H9 (cell line): ENCODE measurements around the gene INHBB. TPM values are rescaled to one million over a fixed set of nuclear protein-coding genes. Genes with fewer than 3 reads are reported as not detected.

Experiments
- DNase-seq: peaks from one replicate; pipeline ENCODE4 v3.0.0-alpha.2; 2017
- H2AFZ ChIP-seq: one replicate; pipeline ENCODE4 v1.6.1; 2013; ENCODE audit warnings: mild to moderate bottlenecking, low read length, control low read depth, moderate library complexity
- H2AK5ac ChIP-seq: 2 replicates; pipeline ENCODE4 v1.6.1; 2013; ENCODE audit warnings: low read length, control low read depth, mixed read lengths; ENCODE audit not compliant: insufficient read length
- H2BK120ac ChIP-seq: one replicate; pipeline ENCODE4 v1.6.1; 2013; ENCODE audit warnings: low read depth, mild to moderate bottlenecking, low read length, control low read depth, inconsistent platforms; ENCODE audit not compliant: poor library complexity, severe bottlenecking
- H2BK12ac ChIP-seq: 2 replicates; pipeline ENCODE4 v1.6.1; 2013; ENCODE audit warnings: low read length, control low read depth, mixed read lengths, low read depth; ENCODE audit not compliant: insufficient read length
- H2BK15ac ChIP-seq: 2 replicates; pipeline ENCODE4 v1.6.1; 2013; ENCODE audit warnings: low read depth, low read length, control low read depth
- H2BK20ac ChIP-seq: one replicate; pipeline ENCODE4 v1.6.1; 2013; ENCODE audit warnings: low read depth, mild to moderate bottlenecking, low read length, control low read depth, inconsistent platforms; ENCODE audit not compliant: poor library complexity, severe bottlenecking
- H2BK5ac ChIP-seq: 2 replicates; pipeline ENCODE4 v1.6.1; 2013; ENCODE audit warnings: low read length, control low read depth, mixed read lengths; ENCODE audit not compliant: insufficient read length
- H3K14ac ChIP-seq: 2 replicates; pipeline ENCODE4 v1.6.1; 2013; ENCODE audit warnings: low read length, control low read depth; ENCODE audit not compliant: insufficient read depth
- H3K18ac ChIP-seq: 2 replicates; pipeline ENCODE4 v1.6.1; 2013; ENCODE audit warnings: low read depth, mild to moderate bottlenecking, mixed read lengths, low read length, control low read depth; ENCODE audit not compliant: insufficient read length
- H3K23ac ChIP-seq: 2 replicates; pipeline ENCODE4 v1.6.1; 2013; ENCODE audit warnings: low read length, control low read depth, mixed read lengths, low read depth; ENCODE audit not compliant: insufficient read length
- H3K23me2 ChIP-seq: 2 replicates; pipeline ENCODE4 v1.6.1; 2013; ENCODE audit warnings: low read depth, mild to moderate bottlenecking, mixed read lengths, low read length, control low read depth; ENCODE audit not compliant: insufficient read length, poor library complexity, severe bottlenecking
- H3K27ac ChIP-seq: 2 replicates; pipeline ENCODE4 v1.5.1; 2013; ENCODE audit warnings: low read length, control low read depth, mixed read lengths, low read depth; ENCODE audit not compliant: insufficient read length
- H3K27me3 ChIP-seq: 2 replicates; pipeline ENCODE4 v1.6.1; 2013; ENCODE audit warnings: low read length, control low read depth, inconsistent platforms; ENCODE audit not compliant: insufficient read depth
- H3K4ac ChIP-seq: 2 replicates; pipeline ENCODE4 v1.6.1; 2013; ENCODE audit warnings: low read depth, mild to moderate bottlenecking, control low read depth, inconsistent platforms, low read length, moderate library complexity
- H3K4me1 ChIP-seq: 2 replicates; pipeline ENCODE4 v1.6.1; 2013; ENCODE audit warnings: low read length, control low read depth, inconsistent platforms; ENCODE audit not compliant: insufficient read depth
- H3K4me2 ChIP-seq: 2 replicates; pipeline ENCODE4 v1.6.1; 2013; ENCODE audit warnings: low read length, control low read depth, mixed read lengths; ENCODE audit not compliant: insufficient read length, insufficient read depth
- H3K56ac ChIP-seq: 2 replicates; pipeline ENCODE4 v1.6.1; 2013; ENCODE audit warnings: low read depth, mild to moderate bottlenecking, mixed read lengths, low read length, control low read depth; ENCODE audit not compliant: insufficient read length
- H3K79me1 ChIP-seq: 2 replicates; pipeline ENCODE4 v1.6.1; 2013; ENCODE audit warnings: low read depth, mild to moderate bottlenecking, moderate library complexity, low read length, control low read depth, inconsistent platforms; ENCODE audit not compliant: insufficient read depth, poor library complexity, severe bottlenecking
- H3K79me2 ChIP-seq: 2 replicates; pipeline ENCODE4 v1.6.1; 2013; ENCODE audit warnings: low read length, control low read depth, inconsistent platforms; ENCODE audit not compliant: insufficient read depth
- H3K9ac ChIP-seq: 2 replicates; pipeline ENCODE4 v1.6.1; 2013; ENCODE audit warnings: low read length, control low read depth, mixed read lengths; ENCODE audit not compliant: insufficient read length; ENCODE audit errors: extremely low read depth
- H3K9me3 ChIP-seq: one replicate; pipeline ENCODE4 v1.6.1; 2013; ENCODE audit warnings: low read depth, low read length, inconsistent platforms; ENCODE audit not compliant: control insufficient read depth
- H3T11ph ChIP-seq: one replicate; pipeline ENCODE4 v1.6.1; 2013; ENCODE audit warnings: mild to moderate bottlenecking, low read length, control low read depth, inconsistent platforms
- H4K20me1 ChIP-seq: one replicate; pipeline ENCODE4 v1.6.1; 2013; ENCODE audit not compliant: control insufficient read depth, insufficient read length, insufficient read depth
- H4K5ac ChIP-seq: 2 replicates; pipeline ENCODE4 v1.6.1; 2013; ENCODE audit warnings: low read depth, mild to moderate bottlenecking, mixed read lengths, low read length, control low read depth; ENCODE audit not compliant: insufficient read length
- H4K8ac ChIP-seq: replicated peaks from 2 replicates; pipeline ENCODE4 v1.6.1; 2013; ENCODE audit warnings: low read length, control low read depth, mixed read lengths, low read depth; ENCODE audit not compliant: insufficient read length
- H4K91ac ChIP-seq: 2 replicates; pipeline ENCODE4 v1.6.1; 2013; ENCODE audit warnings: low read depth, mild to moderate bottlenecking, moderate library complexity, mixed read lengths, low read length, control low read depth; ENCODE audit not compliant: insufficient read length
- H3K27ac Mint-ChIP-seq, 3 experiments: 2 replicates in 2 of 3; 3 replicates in 1 of 3; pipeline ENCODE4 v1.8.0; 2020 to 2021; ENCODE audit warnings: mixed read lengths in 3 of 3, mild to moderate bottlenecking in 1 of 3, moderate library complexity in 1 of 3
- H3K27me3 Mint-ChIP-seq: 2 replicates; pipeline ENCODE4 v1.8.0; 2021; ENCODE audit warnings: low read depth, mild to moderate bottlenecking, moderate library complexity, mixed read lengths
- H3K36me3 Mint-ChIP-seq, 3 experiments: 2 replicates in 2 of 3; 3 replicates in 1 of 3; pipeline ENCODE4 v1.8.0; 2020 to 2021; ENCODE audit warnings: low read depth in 3 of 3, mixed read lengths in 3 of 3; ENCODE audit not compliant: insufficient read depth in 1 of 3
- H3K4me1 Mint-ChIP-seq, 2 experiments: 2 replicates each; pipeline ENCODE4 v1.8.0; 2020; ENCODE audit warnings: mixed read lengths in 2 of 2
- H3K4me3 Mint-ChIP-seq, 2 experiments: 2 replicates in 1 of 2; 3 replicates in 1 of 2; pipeline ENCODE4 v1.8.0; 2020 to 2021; ENCODE audit warnings: mild to moderate bottlenecking in 2 of 2, mixed read lengths in 2 of 2, moderate library complexity in 1 of 2
- H3K9me3 Mint-ChIP-seq, 2 experiments: 2 replicates in 1 of 2; 3 replicates in 1 of 2; pipeline ENCODE4 v1.8.0; 2020; ENCODE audit warnings: mild to moderate bottlenecking in 2 of 2, mixed read lengths in 2 of 2, moderate library complexity in 1 of 2
- CTCF ChIP-seq: fragments of 200-600 bp; sonication (generic); conservative IDR thresholded peaks from 3 replicates; pipeline ENCODE4 v1.8.0; 2021; ENCODE audit warnings: antibody characterized with exemption, mild to moderate bottlenecking
- WGBS: extraction: QIAGEN DNeasy Blood & Tissue Kit; methylation state at CpG from one replicate; pipeline ENCODE4 v1.1.7; 2013; ENCODE audit warnings: missing lambda C conversion rate, low lambda C conversion rate, mixed read lengths; ENCODE audit not compliant: insufficient read length; ENCODE audit errors: extremely low coverage; 5-methylcytosine and 5-hydroxymethylcytosine counted together
- total RNA-seq: library from RNA; stranded (reverse); gene quantifications from 2 replicates; pipeline ENCODE4 v1.2.1, GENCODE V29; 2021

The INHBB gene
- total RNA-seq, 1 experiment from 2014 or later: 0.13 TPM

- Mint-ChIP-seq H3K27ac (no peak overlapping the region), H3K36me3 (peaks cover 0 to 1% (median 0%) of the 10 kb centered on the region in 3 experiments; a peak in 1 of 7 replicates), H3K4me1 (peaks cover 17 to 18% of the 10 kb centered on the region in 2 experiments), H3K4me3 (no peak overlapping the region), H3K27me3 (peaks cover 39% of the 10 kb centered on the region), H3K9me3 (no peaks in the 10 kb centered on the region)
- Histone ChIP-seq H3K79me1 (no peaks in the 10 kb centered on the region), H3K4me2 (no peak overlapping the region), H2AK5ac (no peak overlapping the region), H4K91ac (no peak overlapping the region), H4K8ac (no peak overlapping the region), H3K4ac (no peak overlapping the region), H2BK120ac (no peak overlapping the region), H3K23me2 (no peaks in the 10 kb centered on the region), H3K79me2 (no peaks in the 10 kb centered on the region), H2AFZ (no peak overlapping the region), H3K4me1 (no peaks in the 10 kb centered on the region), H3K14ac (no peak overlapping the region), H3T11ph (no peak overlapping the region), H4K20me1 (no peaks in the 10 kb centered on the region), H3K27me3 (no peaks in the 10 kb centered on the region), H3K27ac (no peak overlapping the region), H3K9me3 (no peaks in the 10 kb centered on the region), H2BK15ac (no peak overlapping the region), H3K18ac (no peak overlapping the region), H2BK20ac (no peak overlapping the region), H3K23ac (no peak overlapping the region), H2BK12ac (no peak overlapping the region), H3K9ac (no peak overlapping the region), H3K56ac (no peak overlapping the region), H4K5ac (no peak overlapping the region), H2BK5ac (no peak overlapping the region)
- no CpG with 5 or more reads among the region's 6 CpGs for WGBS
- peak; percentile 48 for TF ChIP-seq CTCF
- DNase-seq: no peak
Measured at GRCh38 chr2:120305296-120305695, 40.6 kb upstream of the INHBB start.
